Measurements from ENCODE around the gene TSPEAR. TPM values are rescaled to one million over a fixed set of nuclear protein-coding genes. Genes with fewer than 3 reads are reported as not detected.

The TSPEAR gene
- total RNA-seq, 4 donors from 2014 or later = not detected

DNA sequence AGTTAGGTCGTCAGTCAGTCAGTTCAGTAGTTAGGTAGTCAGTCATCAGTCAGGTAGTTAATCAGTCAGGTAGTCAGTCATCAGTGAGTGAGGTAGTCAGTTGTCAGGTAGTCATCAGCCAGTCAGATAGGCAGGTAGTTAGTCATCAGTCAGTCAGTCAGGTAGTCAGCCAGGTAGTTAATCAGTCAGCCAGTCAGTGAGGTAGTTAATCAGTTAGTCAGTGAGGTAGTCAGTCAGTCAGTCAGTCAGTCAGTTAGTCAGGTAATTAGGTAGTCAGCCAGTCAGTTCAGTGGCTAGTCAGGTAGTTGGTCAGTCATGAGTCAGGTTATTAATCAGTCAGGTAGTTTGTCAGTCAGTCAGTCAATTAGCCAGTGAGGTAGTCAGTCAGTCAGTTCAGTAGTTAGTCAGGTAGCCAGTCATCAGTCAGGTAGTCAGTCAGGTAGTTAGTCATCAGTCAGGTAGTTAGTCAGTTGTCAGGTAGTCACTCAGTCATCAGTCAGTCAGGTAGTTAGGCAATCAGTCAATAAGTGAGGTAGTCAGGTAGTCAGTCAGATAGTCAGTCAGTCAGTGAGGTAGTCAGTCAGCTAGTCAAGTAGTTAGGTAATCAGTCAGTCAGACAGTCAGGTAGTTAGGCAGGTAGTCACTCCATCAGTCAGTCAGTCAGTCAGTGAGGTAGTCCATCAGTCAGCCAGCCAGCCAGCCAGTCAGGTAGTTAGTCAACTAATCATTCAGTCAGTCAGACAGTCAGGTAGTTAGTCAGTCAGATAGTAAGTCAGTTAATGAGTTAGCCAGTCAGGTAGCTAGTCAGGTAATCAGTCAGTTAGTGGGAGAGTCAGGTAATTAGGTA, 187.6 kb downstream of the TSPEAR start:
- Histone ChIP-seq H3K27me3 (no peaks in the 10 kb centered on the region), H3K4me1 (no peaks in the 10 kb centered on the region), H3K9me3 (no peaks in the 10 kb centered on the region), H3K36me3 (no peaks in the 10 kb centered on the region), H3K27ac (no peak overlapping the region), H3K4me3 (no peak overlapping the region)
- in situ Hi-C loops (cut with MboI; ENCODE audit: low pct_ligation_motif_present in 1 of 4, low pct_unique_long_range_greater_than_20kb in 1 of 4, low sequenced_read_pairs in 3 of 4) (loop anchor here in 1 of 4 donors (25.0 kb wide), 1 partner anchor 264 kb away; no protein-coding TSS in a partner anchor), intact Hi-C loops (cut with DNase I; ENCODE audit: low total_unique reads) (no loop called here)
- DNase-seq = no peak
- 88% methylated on average over 1 of the region's 1 CpG; no CpG with 5 or more reads in 1 of the 2 donors for WGBS, 2 donors (ENCODE audit: low coverage in 1 of 2)
- TF ChIP-seq, protein P1, sequence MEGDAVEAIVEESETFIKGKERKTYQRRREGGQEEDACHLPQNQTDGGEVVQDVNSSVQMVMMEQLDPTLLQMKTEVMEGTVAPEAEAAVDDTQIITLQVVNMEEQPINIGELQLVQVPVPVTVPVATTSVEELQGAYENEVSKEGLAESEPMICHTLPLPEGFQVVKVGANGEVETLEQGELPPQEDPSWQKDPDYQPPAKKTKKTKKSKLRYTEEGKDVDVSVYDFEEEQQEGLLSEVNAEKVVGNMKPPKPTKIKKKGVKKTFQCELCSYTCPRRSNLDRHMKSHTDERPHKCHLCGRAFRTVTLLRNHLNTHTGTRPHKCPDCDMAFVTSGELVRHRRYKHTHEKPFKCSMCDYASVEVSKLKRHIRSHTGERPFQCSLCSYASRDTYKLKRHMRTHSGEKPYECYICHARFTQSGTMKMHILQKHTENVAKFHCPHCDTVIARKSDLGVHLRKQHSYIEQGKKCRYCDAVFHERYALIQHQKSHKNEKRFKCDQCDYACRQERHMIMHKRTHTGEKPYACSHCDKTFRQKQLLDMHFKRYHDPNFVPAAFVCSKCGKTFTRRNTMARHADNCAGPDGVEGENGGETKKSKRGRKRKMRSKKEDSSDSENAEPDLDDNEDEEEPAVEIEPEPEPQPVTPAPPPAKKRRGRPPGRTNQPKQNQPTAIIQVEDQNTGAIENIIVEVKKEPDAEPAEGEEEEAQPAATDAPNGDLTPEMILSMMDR (IDR thresholded peaks at IDR 0.05) = no peak
- no peak for TF ChIP-seq EP300 (IDR thresholded peaks at IDR 0.05; ENCODE audit: low read depth)
- TF ChIP-seq POLR2AphosphoS5 (IDR thresholded peaks at IDR 0.05) = no peak
- TF ChIP-seq POLR2A (IDR thresholded peaks at IDR 0.05) = no peak

DNA sequence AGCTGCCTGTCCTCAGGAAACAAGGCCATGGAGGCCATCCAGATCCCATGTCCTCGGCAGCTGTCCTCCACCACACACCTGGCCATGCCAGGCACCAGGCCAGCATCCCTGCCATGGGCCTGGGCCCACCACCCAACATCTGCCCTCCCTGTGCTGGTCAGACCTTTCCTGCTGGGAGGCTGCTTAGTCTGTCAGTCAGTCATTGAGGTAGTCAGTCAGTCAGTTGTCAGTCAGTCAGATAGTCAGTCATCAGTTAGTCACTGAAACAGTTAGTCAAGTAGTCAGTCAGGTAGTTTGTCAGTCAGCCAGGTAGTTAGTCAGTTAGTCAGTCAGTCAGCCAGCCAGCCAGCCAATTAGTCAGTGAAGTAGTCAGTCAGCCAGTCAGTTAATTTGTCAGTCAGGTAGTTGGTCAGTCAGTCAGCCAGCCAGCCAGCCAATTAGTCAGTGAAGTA, 188.6 kb downstream of the TSPEAR start:
- no peaks in the 10 kb centered on the region for H3K9me3 ChIP-seq
- no peak overlapping the region for H3K4me3 ChIP-seq
- H3K27me3 ChIP-seq = no peaks in the 10 kb centered on the region
- no peak for DNase-seq
- in situ Hi-C loops (cut with MboI; ENCODE audit: low pct_ligation_motif_present in 1 of 4, low pct_unique_long_range_greater_than_20kb in 1 of 4, low sequenced_read_pairs in 3 of 4) = loop anchor here in 1 of 4 donors (25.0 kb wide), 1 partner anchor 265 kb away; no protein-coding TSS in a partner anchor
- 71% methylated on average over 1 of the region's 1 CpG; no CpG with 5 or more reads in 1 of the 2 donors for WGBS, 2 donors (ENCODE audit: low coverage in 1 of 2)
- no peak overlapping the region for H3K27ac ChIP-seq
- intact Hi-C loops (cut with DNase I; ENCODE audit: low total_unique reads) = no loop called here
- no peaks in the 10 kb centered on the region for H3K36me3 ChIP-seq
- no peaks in the 10 kb centered on the region for H3K4me1 ChIP-seq
- TF ChIP-seq, protein P1 (IDR thresholded peaks at IDR 0.05) = no peak
- TF ChIP-seq POLR2A (IDR thresholded peaks at IDR 0.05) = no peak

DNA sequence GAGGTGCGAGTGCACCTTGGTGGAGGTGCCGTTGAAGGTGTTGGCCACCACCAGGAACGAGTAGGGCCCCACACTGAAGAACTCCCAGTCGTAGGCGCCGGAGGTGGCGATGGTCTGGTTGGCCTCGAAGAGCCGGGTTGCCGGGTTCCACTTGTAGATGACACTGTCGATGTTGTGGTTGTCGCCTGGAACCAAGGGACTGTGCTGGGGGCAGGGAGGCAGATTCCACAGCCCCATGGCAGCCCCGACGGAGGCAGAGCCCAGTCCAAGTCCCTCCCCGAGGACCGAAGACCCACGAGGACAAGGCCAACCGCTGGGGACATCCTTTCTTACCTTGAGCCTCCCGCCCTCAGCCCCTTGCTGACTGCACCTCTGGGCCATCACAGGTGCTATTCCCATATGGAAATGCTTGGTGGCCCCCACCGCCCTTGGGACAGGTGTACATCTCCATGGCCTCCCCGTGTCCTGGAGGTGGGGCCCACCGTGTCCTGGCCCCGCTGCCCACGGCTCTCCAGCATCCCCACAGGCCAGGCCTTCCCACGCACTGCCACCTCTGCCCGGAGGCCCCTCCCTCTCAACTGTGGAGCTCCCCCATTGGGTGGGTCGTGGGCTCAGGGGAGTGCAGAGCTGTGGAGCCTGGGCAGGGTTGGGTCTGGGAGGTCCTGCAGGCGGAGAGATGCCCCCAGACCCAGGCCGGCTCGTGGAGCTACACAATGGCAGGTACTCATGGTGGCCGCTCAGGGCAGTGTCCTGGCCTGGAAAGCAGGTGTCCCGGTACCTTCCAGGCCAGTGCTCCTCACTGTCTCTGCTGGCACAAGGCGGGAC, 189.2 kb downstream of the TSPEAR start:
- in situ Hi-C loops (cut with MboI; ENCODE audit: low pct_ligation_motif_present in 1 of 4, low pct_unique_long_range_greater_than_20kb in 1 of 4, low sequenced_read_pairs in 3 of 4) (loop anchor here in 1 of 4 donors (25.0 kb wide), 1 partner anchor 265 kb away; no protein-coding TSS in a partner anchor), intact Hi-C loops (cut with DNase I; ENCODE audit: low total_unique reads) (no loop called here)
- Histone ChIP-seq H3K27ac (no peak overlapping the region), H3K27me3 (no peaks in the 10 kb centered on the region), H3K36me3 (no peaks in the 10 kb centered on the region), H3K4me3 (no peak overlapping the region), H3K9me3 (no peaks in the 10 kb centered on the region), H3K4me1 (no peaks in the 10 kb centered on the region)
- DNase-seq = peak; percentile 2
- TF ChIP-seq POLR2AphosphoS5 (IDR thresholded peaks at IDR 0.05) (no peak), EP300 (IDR thresholded peaks at IDR 0.05; ENCODE audit: low read depth) (no peak), POLR2A (IDR thresholded peaks at IDR 0.05) (no peak)
- TF ChIP-seq, protein P1 (IDR thresholded peaks at IDR 0.05) = no peak
- 88 to 89% methylated on average over 5 to 33 of the region's 33 CpGs for WGBS, 2 donors (ENCODE audit: low coverage in 1 of 2)
